ENCODE data around the gene LILRA2. TPM values are rescaled to one million over a fixed set of nuclear protein-coding genes. Genes with fewer than 3 reads are reported as not detected.

Gene LILRA2
- not detected in 2 replicates for total RNA-seq

GRCh38 chr19:54573330-54573872 is at the start of gene LILRA2:
Gene LILRA2 (plus strand): TSS chr19:54573790. CDS start chr19:54573879, 89 bp downstream.

GRCh38 chr19:54593445-54593844 is 19.9 kb downstream of the LILRA2 start, which contains the start of gene LILRA1:
Gene LILRA1 (plus strand): TSS chr19:54593632. CDS start chr19:54594245, 613 bp downstream.

GRCh38 chr19:54630262-54630661 is 56.7 kb downstream of the LILRA2 start, which contains the start of gene LILRB1:
Gene LILRB1 (plus strand): TSS chr19:54630484. CDS start chr19:54631074, 590 bp downstream.

Other genes starting within 250 kb of the LILRA2 start
- not detected in 2 replicates for gene LILRA4, start 234.6 kb upstream of the LILRA2 start, total RNA-seq
- gene LAIR1, start 208.9 kb upstream of the LILRA2 start, total RNA-seq: not detected in 2 replicates
- not detected in 2 replicates for gene TTYH1, start 158.3 kb upstream of the LILRA2 start, total RNA-seq
- 21.1 and 33.3 TPM in 2 replicates for gene LENG8, start 124.6 kb upstream of the LILRA2 start, total RNA-seq
- gene LENG9, start 110.0 kb upstream of the LILRA2 start, total RNA-seq: 2.9 and 6.0 TPM in 2 replicates
- 46.9 and 49.0 TPM in 2 replicates for gene CDC42EP5, start 100.5 kb upstream of the LILRA2 start, total RNA-seq
- gene LAIR2, start 71.0 kb upstream of the LILRA2 start, total RNA-seq: not detected in 2 replicates
- gene LILRA1, start 19.8 kb downstream of the LILRA2 start, total RNA-seq: not detected in 2 replicates
- gene LILRB1, start 56.7 kb downstream of the LILRA2 start, total RNA-seq: not detected in 2 replicates
- gene LILRB4, start 89.2 kb downstream of the LILRA2 start, total RNA-seq: not detected in 2 replicates
- not detected in 2 replicates for gene KIR3DL3, start 150.7 kb downstream of the LILRA2 start, total RNA-seq
- gene KIR2DL3, start 164.7 kb downstream of the LILRA2 start, total RNA-seq: not detected in 2 replicates
- gene KIR2DL1, start 196.0 kb downstream of the LILRA2 start, total RNA-seq: not detected in 2 replicates
- gene KIR2DL4, start 229.8 kb downstream of the LILRA2 start, total RNA-seq: not detected in 2 replicates
- gene KIR3DL1, start 242.7 kb downstream of the LILRA2 start, total RNA-seq: not detected in 2 replicates

All from mammary microvascular endothelial cell (primary cell).